ENCODE measurements around the gene BSPRY.
"Not testable (repeated sequence)": the region's sequence is repeated elsewhere in the genome, so short reads cannot be mapped to it uniquely, and the experiment has no call there.

BSPRY gene

GRCh38 chr9:113373256-113373655 lies 23.9 kb downstream of the BSPRY start:
- no peak for DNase-seq

- no peak for DNase-seq
These were observed 24.5 kb downstream of the BSPRY start for GRCh38 chr9:113373676-113374392.

GRCh38 chr9:113375057-113376023 lies 26.0 kb downstream of the BSPRY start:
- no peak for DNase-seq

GRCh38 chr9:113376634-113377567 lies 27.6 kb downstream of the BSPRY start, which contains the start of gene HDHD3:
HDHD3 (minus strand) TSS chr9:113376986; CDS start chr9:113374354, 2,632 bp downstream.
- DNase-seq: peak; percentile 25

- DNase-seq: peak; percentile 92
These were observed 29.9 kb downstream of the BSPRY start for GRCh38 chr9:113379094-113379828.

DNA sequence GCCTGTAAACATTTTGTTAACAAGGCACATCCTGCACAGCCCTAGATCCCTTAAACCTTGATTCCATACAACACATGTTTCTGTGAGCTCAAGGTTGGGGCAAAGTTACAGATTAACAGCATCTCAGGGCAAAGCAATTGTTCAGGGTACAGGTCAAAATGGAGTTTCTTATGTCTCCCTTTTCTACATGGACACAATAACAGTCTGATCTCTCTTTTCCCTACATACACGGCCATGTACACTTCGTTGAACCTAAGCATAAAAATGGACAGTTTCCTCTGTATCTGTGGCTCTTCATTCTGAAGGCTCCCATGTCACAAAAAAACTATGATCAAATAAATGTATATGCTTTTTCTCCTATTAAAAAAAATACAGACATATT lies 30.5 kb downstream of the BSPRY start:
- peak; percentile 24 for DNase-seq

DNA sequence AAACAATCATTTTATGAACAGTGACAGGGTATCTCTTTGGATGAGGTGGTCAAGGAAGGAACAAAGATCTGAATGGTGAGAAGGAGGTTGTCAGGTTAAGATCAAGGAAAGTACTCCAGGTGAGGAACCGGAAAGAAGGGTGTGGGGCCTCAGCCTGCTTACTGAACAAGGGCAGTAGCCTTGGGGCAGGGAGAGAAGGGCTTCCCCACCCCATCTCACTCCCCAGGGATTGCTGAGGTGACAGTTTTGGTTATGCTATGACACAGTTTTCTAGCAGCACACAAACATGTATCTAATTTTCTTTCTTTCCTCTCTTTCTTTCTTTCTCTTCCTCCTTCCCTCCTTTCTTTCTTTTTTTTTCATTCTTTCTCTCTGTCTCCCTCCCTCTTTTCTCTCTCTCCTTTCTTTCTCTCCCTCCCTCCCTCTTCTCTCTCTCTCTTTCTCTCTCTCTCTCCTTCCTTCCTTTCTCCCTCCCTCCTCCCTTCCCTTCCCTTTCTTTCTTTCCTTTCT lies 31.6 kb downstream of the BSPRY start:
- DNase-seq: no peak

GRCh38 chr9:113381441-113381840 lies 32.1 kb downstream of the BSPRY start:
- DNase-seq: not testable (repeated sequence)

DNA sequence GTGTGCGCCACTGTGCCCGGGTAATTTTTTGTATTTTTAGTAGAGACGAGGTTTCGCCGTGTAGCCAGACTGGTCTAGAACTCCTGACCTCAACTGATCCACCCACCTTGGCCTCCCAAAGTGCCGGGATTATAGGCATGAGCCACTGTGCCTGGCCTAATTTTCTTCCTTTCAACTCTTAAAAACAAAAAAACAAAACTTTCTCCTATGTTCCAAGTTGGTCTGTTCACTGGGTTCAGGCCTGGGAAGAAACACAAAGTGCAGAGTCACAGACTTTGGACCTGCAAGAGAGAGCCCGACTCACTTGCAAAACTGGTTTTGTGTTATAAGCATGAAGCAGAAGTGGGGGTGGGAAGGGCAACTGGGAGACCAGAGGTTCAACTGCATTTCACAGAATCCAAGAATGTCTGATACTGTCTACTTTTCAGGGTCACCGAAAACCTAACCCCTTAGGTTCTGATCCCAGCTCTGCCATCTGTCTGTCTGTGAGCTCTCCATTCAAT lies 32.6 kb downstream of the BSPRY start:
- DNase-seq: no peak

GRCh38 chr9:113386571-113387393 lies 37.4 kb downstream of the BSPRY start:
- DNase-seq: no peak

DNA sequence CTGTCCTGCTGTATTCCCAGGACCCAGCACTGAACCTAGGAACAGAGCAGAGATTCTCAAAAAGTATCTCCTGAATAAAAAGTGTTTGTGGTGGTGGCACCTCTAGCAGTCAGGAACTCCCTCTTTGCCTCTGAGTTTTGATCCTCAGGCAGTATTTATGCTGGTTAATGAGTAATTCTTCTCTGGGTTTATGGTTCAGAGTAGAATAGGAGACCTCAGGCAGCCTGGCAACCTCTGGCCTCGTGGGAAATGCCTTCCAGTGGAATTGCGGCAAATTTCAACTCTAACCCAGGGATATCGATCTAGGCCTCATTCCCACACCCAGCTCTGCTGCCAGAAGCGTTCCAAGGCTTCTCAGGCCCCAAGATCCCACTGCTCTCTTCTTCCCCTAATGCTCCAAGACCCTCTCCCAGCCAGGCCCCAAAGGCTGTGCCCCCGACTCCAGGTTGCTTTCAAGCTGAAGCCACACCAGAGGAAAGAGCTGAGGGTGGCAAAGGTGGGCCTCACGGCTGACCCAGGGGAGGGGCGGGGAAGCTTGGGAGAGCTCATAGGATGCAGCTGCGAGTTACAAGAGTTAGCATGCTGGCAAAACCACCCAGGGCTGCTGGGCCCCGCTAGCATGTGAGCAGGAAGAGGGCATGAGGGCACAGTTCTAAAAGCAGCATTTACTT lies 38.4 kb downstream of the BSPRY start:
- DNase-seq: no peak

DNA sequence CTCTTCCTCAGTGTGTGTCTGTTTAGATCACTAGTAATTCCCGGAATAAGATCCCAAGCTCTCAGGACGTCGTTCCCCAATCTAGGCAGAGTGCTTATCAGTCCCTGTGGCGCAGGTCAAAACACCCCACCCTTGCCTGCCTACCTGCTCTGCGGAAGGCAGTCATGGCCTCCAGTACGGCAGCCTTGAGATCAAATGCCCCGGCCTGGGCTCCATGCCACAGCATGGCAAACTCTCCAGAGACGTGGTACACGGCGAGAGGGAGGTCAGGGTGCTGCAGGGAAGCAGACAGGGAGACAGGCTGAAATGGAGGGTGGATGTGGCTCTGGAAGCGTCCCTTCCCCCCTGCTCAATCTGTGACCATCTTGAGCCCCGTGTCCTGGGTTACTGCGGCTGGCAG lies 39.5 kb downstream of the BSPRY start:
- no peak for DNase-seq

DNA sequence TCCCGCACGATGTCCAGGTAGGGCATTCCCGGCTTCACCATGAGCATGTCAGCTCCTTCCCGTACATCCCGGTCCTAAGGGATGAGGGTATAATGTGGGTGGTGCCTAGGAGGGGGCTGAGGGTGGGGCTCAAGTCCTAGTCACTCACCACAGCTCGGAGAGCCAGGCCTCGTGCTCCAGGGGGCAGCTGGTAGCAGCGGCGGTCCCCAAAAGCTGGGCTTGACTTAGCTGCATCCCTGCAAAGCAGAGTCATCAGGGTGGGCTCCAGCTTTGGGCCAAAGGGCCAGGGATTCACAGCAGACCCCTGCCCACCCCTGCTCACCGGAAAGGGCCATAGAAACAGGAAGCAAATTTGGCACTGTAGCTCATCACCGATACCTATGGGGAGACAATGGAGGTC lies 40.1 kb downstream of the BSPRY start:
- DNase-seq: no peak

GRCh38 chr9:113390192-113390960 lies 41.0 kb downstream of the BSPRY start:
- no peak for DNase-seq

GRCh38 chr9:113391917-113392316 lies 42.6 kb downstream of the BSPRY start:
- no peak for DNase-seq

- DNase-seq: no peak
These were observed 43.9 kb downstream of the BSPRY start for GRCh38 chr9:113393281-113393680.

- no peak for DNase-seq
These were observed 45.9 kb downstream of the BSPRY start for GRCh38 chr9:113395000-113395861.

- DNase-seq: peak; percentile 27
These were observed 47.9 kb downstream of the BSPRY start for GRCh38 chr9:113397203-113397631.

Data from OCI-M1 (cell line).